DND-41 (cell line): ENCODE data around the gene OSR1.
"Not testable (repeated sequence)": the region's sequence is repeated elsewhere in the genome, so short reads cannot be mapped to it uniquely, and the experiment has no call there.

Experiments used
- ATAC-seq: fragments of 200-7000 bp; cut with Tn5 transposase; 3 replicates; pipeline ENCODE4 v1.9.1; 2021; ENCODE audit warnings: low read depth; ENCODE audit not compliant: insufficient read depth
- DNase-seq: peaks from one replicate; pipeline ENCODE4 v3.0.0-alpha.2; 2020
- H2AFZ ChIP-seq: 2 replicates; pipeline ENCODE4 v1.6.0; 2012; ENCODE audit warnings: low read depth, low read length
- H3K27ac ChIP-seq: 2 replicates; pipeline ENCODE4 v1.5.1; 2012; ENCODE audit warnings: low read length, inconsistent platforms
- H3K27me3 ChIP-seq: fragments of 200-600 bp; sonication (generic); 2 replicates; pipeline ENCODE4 v1.6.0; 2012; ENCODE audit warnings: low read length, mild to moderate bottlenecking, inconsistent platforms; ENCODE audit not compliant: insufficient read depth, poor library complexity
- H3K36me3 ChIP-seq: 2 replicates; pipeline ENCODE4 v1.5.1; 2012; ENCODE audit warnings: low read length, inconsistent platforms; ENCODE audit not compliant: insufficient read depth
- H3K4me1 ChIP-seq: 2 replicates; pipeline ENCODE4 v1.5.1; 2012; ENCODE audit warnings: mild to moderate bottlenecking, low read length; ENCODE audit not compliant: insufficient read depth
- H3K4me2 ChIP-seq: 2 replicates; pipeline ENCODE4 v1.6.0; 2012; ENCODE audit warnings: mild to moderate bottlenecking, moderate library complexity, low read length, inconsistent platforms; ENCODE audit not compliant: insufficient read depth
- H3K4me3 ChIP-seq, 2 experiments: fragments of 200-600 bp in 1 of 2; shearing (Covaris generic) in 1 of 2; 2 replicates each; pipeline ENCODE4 v1.5.1; 2012 to 2016; ENCODE audit warnings: inconsistent platforms in 2 of 2, low read length in 2 of 2, mild to moderate bottlenecking in 2 of 2, low read depth in 1 of 2, moderate library complexity in 1 of 2
- H3K79me2 ChIP-seq: 2 replicates; pipeline ENCODE4 v1.6.0; 2012; ENCODE audit warnings: low read length, inconsistent platforms; ENCODE audit not compliant: insufficient read depth
- H3K9ac ChIP-seq: 2 replicates; pipeline ENCODE4 v1.6.0; 2012; ENCODE audit warnings: low read depth, mild to moderate bottlenecking, inconsistent platforms, low read length, moderate library complexity
- H3K9me3 ChIP-seq: 2 replicates; pipeline ENCODE4 v1.5.1; 2012; ENCODE audit warnings: low read length, moderate library complexity, mild to moderate bottlenecking, inconsistent platforms; ENCODE audit not compliant: insufficient read depth, severe bottlenecking
- H4K20me1 ChIP-seq: 2 replicates; pipeline ENCODE4 v1.6.0; 2012; ENCODE audit warnings: low read length; ENCODE audit not compliant: insufficient read depth
- CTCF ChIP-seq: IDR thresholded peaks from 2 replicates; pipeline ENCODE4 v1.5.1; 2012; ENCODE audit warnings: borderline replicate concordance, low read length, moderate library complexity, mild to moderate bottlenecking; ENCODE audit not compliant: poor library complexity, severe bottlenecking; ENCODE audit errors: extremely low read depth
- EZH2 ChIP-seq: IDR thresholded peaks from 3 replicates; pipeline ENCODE4 v1.6.1; 2012; ENCODE audit warnings: borderline replicate concordance, low read depth, mild to moderate bottlenecking, moderate library complexity, low read length, inconsistent platforms; ENCODE audit not compliant: severe bottlenecking

The OSR1 gene

GRCh38 chr2:19319064-19319463 lies 39.4 kb downstream of the OSR1 start:
- Histone ChIP-seq H3K9me3 (no peaks in the 10 kb centered on the region), H3K4me2 (no peak overlapping the region), H3K27ac (no peak overlapping the region), H2AFZ (no peak overlapping the region), H3K4me1 (no peaks in the 10 kb centered on the region), H3K4me3 (no peak overlapping the region), H3K9ac (no peak overlapping the region), H4K20me1 (no peaks in the 10 kb centered on the region), H3K79me2 (no peaks in the 10 kb centered on the region), H3K27me3 (no peaks in the 10 kb centered on the region), H3K36me3 (no peaks in the 10 kb centered on the region)
- ATAC-seq, result no peak
- TF ChIP-seq CTCF (no peak), EZH2 (no peak)
- DNase-seq, result no peak

GRCh38 chr2:19313553-19313952 lies 44.9 kb downstream of the OSR1 start:
- H3K27ac ChIP-seq, result no peak overlapping the region
- H3K79me2 ChIP-seq, result no peaks in the 10 kb centered on the region
- no peaks in the 10 kb centered on the region for H3K4me1 ChIP-seq
- H3K4me2 ChIP-seq, result no peak overlapping the region
- no peak overlapping the region for H3K4me3 ChIP-seq
- no peak for ATAC-seq
- DNase-seq, result no peak
- H3K36me3 ChIP-seq, result no peaks in the 10 kb centered on the region
- H3K9me3 ChIP-seq, result no peaks in the 10 kb centered on the region
- H3K27me3 ChIP-seq, result no peaks in the 10 kb centered on the region
- H4K20me1 ChIP-seq, result no peaks in the 10 kb centered on the region
- no peak overlapping the region for H3K9ac ChIP-seq
- no peak overlapping the region for H2AFZ ChIP-seq
- TF ChIP-seq CTCF (no peak), EZH2 (no peak)

- Histone ChIP-seq H3K4me3 (no peak overlapping the region), H3K9me3 (no peaks in the 10 kb centered on the region), H3K4me1 (no peaks in the 10 kb centered on the region), H3K79me2 (no peaks in the 10 kb centered on the region), H3K27me3 (no peaks in the 10 kb centered on the region), H3K36me3 (no peaks in the 10 kb centered on the region), H4K20me1 (no peaks in the 10 kb centered on the region), H3K9ac (no peak overlapping the region), H3K27ac (no peak overlapping the region), H3K4me2 (no peak overlapping the region), H2AFZ (no peak overlapping the region)
- TF ChIP-seq EZH2 (no peak), CTCF (no peak)
- no peak for DNase-seq
- peak; percentile 44; the same call in 1 of the 3 replicates for ATAC-seq
Measured at GRCh38 chr2:19312949-19313348, 45.5 kb downstream of the OSR1 start.

GRCh38 chr2:19306065-19306464 lies 52.4 kb downstream of the OSR1 start:
- not testable (repeated sequence) for H3K9me3 ChIP-seq, H3K4me2 ChIP-seq, H2AFZ ChIP-seq, H3K4me1 ChIP-seq, H3K27me3 ChIP-seq, H3K4me3 ChIP-seq, H3K79me2 ChIP-seq, ATAC-seq, H3K36me3 ChIP-seq, H3K27ac ChIP-seq, H3K9ac ChIP-seq, DNase-seq, H4K20me1 ChIP-seq

GRCh38 chr2:19305400-19306055 lies 52.9 kb downstream of the OSR1 start:
- H3K4me1 ChIP-seq, H3K79me2 ChIP-seq, ATAC-seq, H3K4me2 ChIP-seq, H3K27ac ChIP-seq, H3K9ac ChIP-seq, H2AFZ ChIP-seq, H4K20me1 ChIP-seq, H3K9me3 ChIP-seq, H3K36me3 ChIP-seq, H3K4me3 ChIP-seq, DNase-seq, H3K27me3 ChIP-seq: not testable (repeated sequence)
